ENCODE results near the gene TAAR9. TPM values are rescaled to one million over a fixed set of nuclear protein-coding genes. Genes with fewer than 3 reads are reported as not detected.

The TAAR9 gene
- total RNA-seq, 4 donors from 2014 or later: not detected

DNA sequence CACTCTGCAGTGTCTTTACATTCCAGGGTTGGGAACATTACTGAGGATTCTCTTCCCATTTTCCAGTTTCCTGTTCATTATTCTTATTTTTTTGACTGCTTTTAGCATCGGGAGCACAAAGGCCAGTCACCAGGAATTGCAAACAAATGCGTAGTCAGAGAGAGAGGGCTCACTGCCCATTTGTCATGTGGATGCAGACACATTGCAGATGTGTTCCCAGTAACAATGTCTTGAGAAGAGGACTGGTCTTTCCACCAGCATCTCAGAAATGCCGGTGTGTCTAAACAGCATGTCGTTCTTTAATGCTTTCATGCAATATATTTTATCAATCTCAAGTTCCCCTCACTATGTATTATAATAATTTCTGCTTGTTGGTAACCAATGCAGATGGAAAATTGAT is 31.1 kb downstream of the TAAR9 start:
- TF ChIP-seq POLR2AphosphoS5 (IDR thresholded peaks at IDR 0.05) (no peak), POLR2A (IDR thresholded peaks at IDR 0.05) (no peak), EP300 (IDR thresholded peaks at IDR 0.05; ENCODE audit: low read depth) (no peak)
- TF ChIP-seq, protein P1, sequence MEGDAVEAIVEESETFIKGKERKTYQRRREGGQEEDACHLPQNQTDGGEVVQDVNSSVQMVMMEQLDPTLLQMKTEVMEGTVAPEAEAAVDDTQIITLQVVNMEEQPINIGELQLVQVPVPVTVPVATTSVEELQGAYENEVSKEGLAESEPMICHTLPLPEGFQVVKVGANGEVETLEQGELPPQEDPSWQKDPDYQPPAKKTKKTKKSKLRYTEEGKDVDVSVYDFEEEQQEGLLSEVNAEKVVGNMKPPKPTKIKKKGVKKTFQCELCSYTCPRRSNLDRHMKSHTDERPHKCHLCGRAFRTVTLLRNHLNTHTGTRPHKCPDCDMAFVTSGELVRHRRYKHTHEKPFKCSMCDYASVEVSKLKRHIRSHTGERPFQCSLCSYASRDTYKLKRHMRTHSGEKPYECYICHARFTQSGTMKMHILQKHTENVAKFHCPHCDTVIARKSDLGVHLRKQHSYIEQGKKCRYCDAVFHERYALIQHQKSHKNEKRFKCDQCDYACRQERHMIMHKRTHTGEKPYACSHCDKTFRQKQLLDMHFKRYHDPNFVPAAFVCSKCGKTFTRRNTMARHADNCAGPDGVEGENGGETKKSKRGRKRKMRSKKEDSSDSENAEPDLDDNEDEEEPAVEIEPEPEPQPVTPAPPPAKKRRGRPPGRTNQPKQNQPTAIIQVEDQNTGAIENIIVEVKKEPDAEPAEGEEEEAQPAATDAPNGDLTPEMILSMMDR (IDR thresholded peaks at IDR 0.05): no peak
- DNase-seq: no peak
- WGBS, 2 donors (ENCODE audit: low coverage in 1 of 2): 48 to 58% methylated on average over 4 of the region's 4 CpGs
- no peaks in the 10 kb centered on the region for H3K36me3 ChIP-seq
- H3K4me3 ChIP-seq: no peak overlapping the region
- no peaks in the 10 kb centered on the region for H3K9me3 ChIP-seq
- intact Hi-C loops (cut with DNase I; ENCODE audit: low total_unique reads): no loop called here
- in situ Hi-C loops (cut with MboI; ENCODE audit: low pct_ligation_motif_present in 1 of 4, low pct_unique_long_range_greater_than_20kb in 1 of 4, low sequenced_read_pairs in 3 of 4): no loop called here
- peaks cover 7% of the 10 kb centered on the region for H3K27me3 ChIP-seq
- H3K27ac ChIP-seq: no peak overlapping the region
- no peaks in the 10 kb centered on the region for H3K4me1 ChIP-seq

DNA sequence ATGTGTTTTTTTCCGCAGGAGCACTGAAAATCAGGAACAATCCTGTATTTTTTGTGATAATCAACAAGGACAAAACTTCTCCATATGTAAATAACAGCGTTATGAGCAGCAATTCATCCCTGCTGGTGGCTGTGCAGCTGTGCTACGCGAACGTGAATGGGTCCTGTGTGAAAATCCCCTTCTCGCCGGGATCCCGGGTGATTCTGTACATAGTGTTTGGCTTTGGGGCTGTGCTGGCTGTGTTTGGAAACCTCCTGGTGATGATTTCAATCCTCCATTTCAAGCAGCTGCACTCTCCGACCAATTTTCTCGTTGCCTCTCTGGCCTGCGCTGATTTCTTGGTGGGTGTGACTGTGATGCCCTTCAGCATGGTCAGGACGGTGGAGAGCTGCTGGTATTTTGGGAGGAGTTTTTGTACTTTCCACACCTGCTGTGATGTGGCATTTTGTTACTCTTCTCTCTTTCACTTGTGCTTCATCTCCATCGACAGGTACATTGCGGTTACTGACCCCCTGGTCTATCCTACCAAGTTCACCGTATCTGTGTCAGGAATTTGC is 32.2 kb downstream of the TAAR9 start, which contains the start of gene TAAR6:
TAAR6 (plus strand) TSS at position 102 of the 557 bp plus-strand sequence; CDS start at position 102, 0 bp downstream.
- Histone ChIP-seq H3K9me3 (no peaks in the 10 kb centered on the region), H3K27me3 (peaks cover 7% of the 10 kb centered on the region), H3K27ac (no peak within 1 kb of the TSS), H3K36me3 (no peaks in the 10 kb centered on the region), H3K4me3 (no peak within 1 kb of the TSS), H3K4me1 (no peaks in the 10 kb centered on the region)
- 77 to 82% methylated on average over 14 to 15 of the region's 15 CpGs for WGBS, 2 donors (ENCODE audit: low coverage in 1 of 2)
- no peak for TF ChIP-seq POLR2AphosphoS5 (IDR thresholded peaks at IDR 0.05)
- TF ChIP-seq EP300 (IDR thresholded peaks at IDR 0.05; ENCODE audit: low read depth): no peak
- no peak for TF ChIP-seq POLR2A (IDR thresholded peaks at IDR 0.05)
- TF ChIP-seq, protein P1 (IDR thresholded peaks at IDR 0.05): no peak
- intact Hi-C loops (cut with DNase I; ENCODE audit: low total_unique reads): no loop called here
- DNase-seq: no peak
- in situ Hi-C loops (cut with MboI; ENCODE audit: low pct_ligation_motif_present in 1 of 4, low pct_unique_long_range_greater_than_20kb in 1 of 4, low sequenced_read_pairs in 3 of 4): no loop called here

DNA sequence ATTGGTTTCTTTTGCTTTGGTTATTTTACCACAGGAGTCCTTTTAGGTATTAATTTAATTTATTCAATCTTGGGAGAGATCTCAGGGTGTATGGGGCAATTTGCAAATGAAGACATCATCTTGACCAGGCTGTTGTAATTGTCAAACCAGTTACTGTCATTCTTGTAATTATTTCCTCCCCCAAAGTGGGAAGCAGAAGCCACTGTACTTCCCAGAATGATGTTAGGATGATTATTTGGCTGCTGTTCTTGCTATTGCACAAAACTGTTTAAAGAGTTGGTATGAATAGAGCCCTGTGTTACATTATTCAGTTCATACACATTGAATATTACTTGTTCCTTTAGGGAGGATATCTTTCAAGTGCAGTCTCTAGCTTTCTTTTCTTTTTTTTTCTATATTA is 33.7 kb downstream of the TAAR9 start:
- H3K4me3 ChIP-seq: no peak overlapping the region
- intact Hi-C loops (cut with DNase I; ENCODE audit: low total_unique reads) (no loop called here), in situ Hi-C loops (cut with MboI; ENCODE audit: low pct_ligation_motif_present in 1 of 4, low pct_unique_long_range_greater_than_20kb in 1 of 4, low sequenced_read_pairs in 3 of 4) (no loop called here)
- TF ChIP-seq POLR2AphosphoS5 (IDR thresholded peaks at IDR 0.05) (no peak), EP300 (IDR thresholded peaks at IDR 0.05; ENCODE audit: low read depth) (no peak), POLR2A (IDR thresholded peaks at IDR 0.05) (no peak)
- TF ChIP-seq, protein P1 (IDR thresholded peaks at IDR 0.05): no peak
- H3K27ac ChIP-seq: no peak overlapping the region
- H3K9me3 ChIP-seq: no peaks in the 10 kb centered on the region
- no peaks in the 10 kb centered on the region for H3K4me1 ChIP-seq
- no peak for DNase-seq
- no peaks in the 10 kb centered on the region for H3K36me3 ChIP-seq
- H3K27me3 ChIP-seq: peaks cover 7% of the 10 kb centered on the region

DNA sequence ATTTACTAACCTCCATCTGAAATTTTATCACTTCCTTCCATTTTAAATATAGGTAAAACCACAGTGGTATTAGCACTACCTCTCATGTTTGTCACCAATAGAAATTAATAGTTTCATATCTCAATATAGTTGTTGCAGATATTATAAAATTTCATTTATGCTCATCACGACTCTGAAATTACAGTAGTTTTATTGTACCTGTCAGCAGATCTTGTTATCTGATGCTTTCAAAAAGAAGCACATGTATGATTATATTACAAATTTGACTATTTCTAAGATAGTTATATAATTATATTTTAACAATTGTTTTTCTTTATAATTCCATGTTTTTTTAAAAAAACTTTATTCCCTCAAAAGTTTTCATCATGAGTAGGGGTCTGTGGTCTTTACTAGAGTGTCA is 46.6 kb downstream of the TAAR9 start:
- 50 to 61% methylated on average over 1 of the region's 1 CpG for WGBS, 2 donors (ENCODE audit: low coverage in 1 of 2)
- DNase-seq: no peak
- TF ChIP-seq, protein P1 (IDR thresholded peaks at IDR 0.05): no peak
- TF ChIP-seq POLR2AphosphoS5 (IDR thresholded peaks at IDR 0.05) (no peak), POLR2A (IDR thresholded peaks at IDR 0.05) (no peak), EP300 (IDR thresholded peaks at IDR 0.05; ENCODE audit: low read depth) (no peak)
- H3K36me3 ChIP-seq: no peaks in the 10 kb centered on the region
- no peak overlapping the region for H3K27ac ChIP-seq
- no peaks in the 10 kb centered on the region for H3K9me3 ChIP-seq
- H3K27me3 ChIP-seq: no peaks in the 10 kb centered on the region
- intact Hi-C loops (cut with DNase I; ENCODE audit: low total_unique reads): no loop called here
- H3K4me1 ChIP-seq: no peaks in the 10 kb centered on the region
- in situ Hi-C loops (cut with MboI; ENCODE audit: low pct_ligation_motif_present in 1 of 4, low pct_unique_long_range_greater_than_20kb in 1 of 4, low sequenced_read_pairs in 3 of 4): no loop called here
- H3K4me3 ChIP-seq: no peak overlapping the region

Measured in transverse colon (tissue), 4 donors.